GM12878 (cell line): ENCODE data around the gene NHLRC3. TPM values are rescaled to one million over a fixed set of nuclear protein-coding genes. Genes with fewer than 3 reads are reported as not detected.

Experiments
- ATAC-seq: fragments of 200-7000 bp; cut with Tn5 transposase; 3 replicates; pipeline ENCODE4 v1.9.1; 2020; ENCODE audit warnings: mild to moderate bottlenecking, moderate library complexity
- BruUV-seq: library from RNA; stranded (reverse); fragments of 400-500 nt; replicated peaks from 2 replicates; lab custom pipeline; 2021; lab: Mats Ljungman, UMichigan
- CTCF ChIA-PET: fragments of 300-600 bp; sonication (Branson Sonifier 250); formaldehyde crosslinking; extraction: SDS; loops from one replicate; lab custom pipeline; 2021; ENCODE audit warnings: inconsistent platforms; lab: Yijun Ruan, JAX
- POLR2A ChIA-PET: fragments of 350-600 bp; formaldehyde crosslinking; extraction: SDS; loops from one replicate; lab custom pipeline; 2021; ENCODE audit warnings: inconsistent platforms; lab: Charles Lee
- RAD21 ChIA-PET: fragments of 300-600 bp; sonication (Branson Sonifier 250); formaldehyde crosslinking; loops from one replicate; lab custom pipeline; 2023; ENCODE audit warnings: antibody characterized with exemption; ENCODE audit not compliant: unreplicated experiment; lab: Charles Lee
- SMC1A ChIA-PET: fragments of 300-600 bp; sonication (Branson Sonifier 250); formaldehyde crosslinking; loops from one replicate; lab custom pipeline; 2023; ENCODE audit not compliant: unreplicated experiment, uncharacterized antibody; lab: Charles Lee
- DNase-seq: peaks from one replicate; pipeline ENCODE4 v3.0.0-alpha.2; 2011; ENCODE audit warnings: low read depth, low spot score
- FAIRE-seq: peaks from 3 replicates; lab custom pipeline; 2011; peaks lifted over from hg19 to GRCh38; lab: Jason Lieb, UNC
- H2AFZ ChIP-seq: 2 replicates; pipeline ENCODE4 v1.6.0; 2011; ENCODE audit warnings: low read depth, low read length, control low read depth; ENCODE audit not compliant: control insufficient read depth
- H3K27ac ChIP-seq: 2 replicates; pipeline ENCODE4 v1.5.1; 2011; ENCODE audit warnings: control low read depth; ENCODE audit not compliant: control insufficient read depth, insufficient read depth
- H3K27me3 ChIP-seq, 2 experiments: replicated peaks in 1 of 2; 2 replicates each; pipeline versions ENCODE4 v1.6.0 to v1.6.1; 2011; ENCODE audit warnings: low read length in 1 of 2; ENCODE audit not compliant: control insufficient read depth in 2 of 2, insufficient read depth in 2 of 2
- H3K36me3 ChIP-seq, 2 experiments: 2 replicates each; pipeline ENCODE4 v1.5.1; 2011; ENCODE audit warnings: low read length in 1 of 2; ENCODE audit not compliant: control insufficient read depth in 2 of 2, insufficient read depth in 2 of 2
- H3K4me1 ChIP-seq: 2 replicates; pipeline ENCODE4 v1.6.1; 2011; ENCODE audit warnings: mild to moderate bottlenecking, low read length, moderate library complexity, mixed read lengths; ENCODE audit not compliant: control insufficient read depth, insufficient read depth
- H3K4me2 ChIP-seq: 2 replicates; pipeline ENCODE4 v1.6.0; 2011; ENCODE audit warnings: control low read depth; ENCODE audit not compliant: control insufficient read depth, insufficient read depth
- H3K4me3 ChIP-seq: fragments of 200-600 bp; sonication (generic); 2 replicates; pipeline ENCODE4 v1.5.1; 2016
- H3K79me2 ChIP-seq: 2 replicates; pipeline ENCODE4 v1.6.0; 2011; ENCODE audit warnings: low read length; ENCODE audit not compliant: control insufficient read depth, insufficient read depth
- H3K9ac ChIP-seq: 2 replicates; pipeline ENCODE4 v1.8.0; 2011; ENCODE audit warnings: low read length, control low read depth, mixed read lengths; ENCODE audit not compliant: control insufficient read depth, insufficient read depth
- H3K9me3 ChIP-seq: replicated peaks from 3 replicates; pipeline ENCODE4 v1.5.1; 2011; ENCODE audit warnings: mild to moderate bottlenecking, low read length; ENCODE audit not compliant: control insufficient read depth, insufficient read depth
- H4K20me1 ChIP-seq: 2 replicates; pipeline ENCODE4 v1.6.0; 2011; ENCODE audit not compliant: control insufficient read depth, insufficient read depth
- CREB1 ChIP-seq: IDR thresholded peaks from 2 replicates; pipeline ENCODE4 v1.6.1; 2012; ENCODE audit warnings: low read depth, mild to moderate bottlenecking, inconsistent platforms
- CTCF ChIP-seq, 3 experiments: IDR thresholded peaks in 2 of 3; conservative IDR thresholded peaks in 1 of 3; 2 replicates each; pipeline ENCODE4 v1.5.1; 2011; ENCODE audit warnings: low read depth in 3 of 3, low read length in 3 of 3, mild to moderate bottlenecking in 3 of 3, control low read depth in 2 of 3, moderate library complexity in 2 of 3, inconsistent platforms in 1 of 3, mixed read lengths in 1 of 3; ENCODE audit not compliant: control insufficient read depth in 2 of 3, insufficient read depth in 1 of 3; ENCODE audit errors: extremely low read depth in 1 of 3
- JUNB ChIP-seq: IDR thresholded peaks from 2 replicates; pipeline ENCODE4 v1.6.1; 2016; ENCODE audit warnings: antibody characterized with exemption, mild to moderate bottlenecking
- WGBS: methylation state at CpG from one replicate; pipeline ENCODE4 v1.1.6; 2016; ENCODE audit warnings: low lambda C conversion rate; ENCODE audit not compliant: insufficient replicate concordance, insufficient coverage; ENCODE audit errors: missing lambda C conversion rate; 5-methylcytosine and 5-hydroxymethylcytosine counted together
- in situ Hi-C: fragments of 300-500 bp; cut with MboI; formaldehyde crosslinking; loops from 9 replicates; pipeline ENCODE4 v1.14.3; 2018; ENCODE audit warnings: mixed read lengths
- intact Hi-C: fragments of 100-400 bp; cut with micrococcal nuclease; formaldehyde crosslinking; loops from one replicate; pipeline ENCODE4 v1.14.2; 2022; ENCODE audit not compliant: unreplicated experiment
- polyA plus RNA-seq, 11 experiments: library from polyadenylated mRNA; depleted of rRNA in 4 of 11; unstranded in 6 of 11; stranded (reverse) in 5 of 11; fragments of >200 nt; fragmentation: Nextera tagmentation in 4 of 11; fragmentation: Illumina TruSeq in 1 of 11; extraction: Ambion mirVana in 4 of 11; extraction: Trizol in 1 of 11; gene quantifications; 1 replicate in 1 of 11; 2 replicates in 10 of 11; pipeline versions ENCODE4 v1.2.1 to v1.2.3, GENCODE V29; 2011 to 2016; ENCODE audit warnings: inconsistent platforms in 2 of 11, missing spikeins in 2 of 11, low read depth in 1 of 11
- total RNA-seq, 4 experiments: library from RNA; depleted of rRNA in 3 of 4; stranded (reverse); fragments of >200 nt in 3 of 4; fragmentation: Illumina TruSeq in 1 of 4; extraction: Trizol in 1 of 4; gene quantifications; 2 replicates each; pipeline versions ENCODE4 v1.2.1 to v1.2.3, GENCODE V29; 2013 to 2021
- TF ChIP-seq, protein P1 (sequence below): fragments of 450-650 bp; IDR thresholded peaks from 2 replicates; pipeline ENCODE4 v1.6.1; 2016; ENCODE audit warnings: mild to moderate bottlenecking, moderate library complexity, borderline replicate concordance
- TF ChIP-seq, protein P2 (sequence below): IDR thresholded peaks from 2 replicates; pipeline ENCODE4 v1.6.1; 2012; ENCODE audit warnings: improper control_type of control experiment, low read depth, low read length; ENCODE audit not compliant: insufficient replicate concordance

NHLRC3 gene
- total and polyA plus RNA-seq, 10 of the 15 experiments (the other 5 are each of a cell fraction or from before 2014, with no cell fraction given): 8.3 to 38.0 (median 18.9) TPM

- TF ChIP-seq, protein P1, sequence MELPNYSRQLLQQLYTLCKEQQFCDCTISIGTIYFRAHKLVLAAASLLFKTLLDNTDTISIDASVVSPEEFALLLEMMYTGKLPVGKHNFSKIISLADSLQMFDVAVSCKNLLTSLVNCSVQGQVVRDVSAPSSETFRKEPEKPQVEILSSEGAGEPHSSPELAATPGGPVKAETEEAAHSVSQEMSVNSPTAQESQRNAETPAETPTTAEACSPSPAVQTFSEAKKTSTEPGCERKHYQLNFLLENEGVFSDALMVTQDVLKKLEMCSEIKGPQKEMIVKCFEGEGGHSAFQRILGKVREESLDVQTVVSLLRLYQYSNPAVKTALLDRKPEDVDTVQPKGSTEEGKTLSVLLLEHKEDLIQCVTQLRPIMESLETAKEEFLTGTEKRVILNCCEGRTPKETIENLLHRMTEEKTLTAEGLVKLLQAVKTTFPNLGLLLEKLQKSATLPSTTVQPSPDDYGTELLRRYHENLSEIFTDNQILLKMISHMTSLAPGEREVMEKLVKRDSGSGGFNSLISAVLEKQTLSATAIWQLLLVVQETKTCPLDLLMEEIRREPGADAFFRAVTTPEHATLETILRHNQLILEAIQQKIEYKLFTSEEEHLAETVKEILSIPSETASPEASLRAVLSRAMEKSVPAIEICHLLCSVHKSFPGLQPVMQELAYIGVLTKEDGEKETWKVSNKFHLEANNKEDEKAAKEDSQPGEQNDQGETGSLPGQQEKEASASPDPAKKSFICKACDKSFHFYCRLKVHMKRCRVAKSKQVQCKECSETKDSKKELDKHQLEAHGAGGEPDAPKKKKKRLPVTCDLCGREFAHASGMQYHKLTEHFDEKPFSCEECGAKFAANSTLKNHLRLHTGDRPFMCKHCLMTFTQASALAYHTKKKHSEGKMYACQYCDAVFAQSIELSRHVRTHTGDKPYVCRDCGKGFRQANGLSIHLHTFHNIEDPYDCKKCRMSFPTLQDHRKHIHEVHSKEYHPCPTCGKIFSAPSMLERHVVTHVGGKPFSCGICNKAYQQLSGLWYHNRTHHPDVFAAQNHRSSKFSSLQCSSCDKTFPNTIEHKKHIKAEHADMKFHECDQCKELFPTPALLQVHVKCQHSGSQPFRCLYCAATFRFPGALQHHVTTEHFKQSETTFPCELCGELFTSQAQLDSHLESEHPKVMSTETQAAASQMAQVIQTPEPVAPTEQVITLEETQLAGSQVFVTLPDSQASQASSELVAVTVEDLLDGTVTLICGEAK: no peak
- TF ChIP-seq JUNB (peak; percentile 32; the same call in 1 of the 2 replicates), CREB1 (no peak)
Observed at GRCh38 chr13:39044536-39044935, 6.3 kb downstream of the NHLRC3 start (continued).

DNA sequence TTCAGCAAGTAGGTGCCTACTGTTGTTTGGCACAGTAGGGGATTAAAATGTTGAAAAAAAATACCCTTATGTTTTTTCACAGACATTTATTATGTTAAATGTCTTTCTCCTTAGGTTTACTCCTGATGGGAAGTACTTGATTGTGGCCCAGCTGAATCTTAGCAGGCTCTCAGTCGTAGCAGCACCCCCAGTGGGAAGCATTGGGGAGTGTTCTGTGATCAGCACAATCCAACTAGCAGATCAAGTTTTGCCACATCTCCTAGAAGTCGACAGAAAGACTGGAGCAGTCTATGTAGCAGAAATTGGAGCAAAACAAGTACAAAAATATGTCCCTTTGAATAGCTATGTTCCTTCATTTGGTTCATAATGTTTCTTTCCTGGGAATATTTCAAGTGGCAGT lies 9.3 kb downstream of the NHLRC3 start:
- in situ Hi-C loops (loop anchor here (5.0 kb wide), 1 partner anchor 565 kb away; no protein-coding TSS in a partner anchor), intact Hi-C loops (no loop called here)
- Histone ChIP-seq H3K27me3 (no peaks in the 10 kb centered on the region), H4K20me1 (no peaks in the 10 kb centered on the region), H3K36me3 (0 out of 4 replicates have a peak, but pooled peaks cover 0 to 6% of the 10 kb centered on the region in 2 experiments)
- ChIA-PET CTCF (interaction anchor here (1.2 to 2.2 kb wide), 4 partner anchors 29 to 565 kb away, joined by 3 to 8 read pairs (median 6); no protein-coding TSS in a partner anchor), SMC1A (interaction anchor here (0.8 to 2.2 kb wide), 6 partner anchors 10 to 569 kb away, joined by 3 to 11 read pairs (median 3); partner anchors contain the start of genes NHLRC3 and PROSER1), RAD21 (interaction anchor here (1.1 to 1.2 kb wide), 2 partner anchors 31 to 212 kb away, joined by 3 to 4 read pairs; no protein-coding TSS in a partner anchor)
- no TSS peak for BruUV-seq
- peak in 1 of 3 experiments; percentile 12; a peak in 1 of 6 replicates for TF ChIP-seq CTCF (IDR thresholded peaks at IDR 0.05 in 2 of 3, conservative IDR thresholded peaks at IDR 0.05 in 1 of 3; ENCODE audit: control insufficient read depth in 2 of 3, extremely low read depth in 1 of 3, insufficient read depth in 1 of 3, low read depth in 3 of 3, low read length in 3 of 3)
- TF ChIP-seq, protein P2, sequence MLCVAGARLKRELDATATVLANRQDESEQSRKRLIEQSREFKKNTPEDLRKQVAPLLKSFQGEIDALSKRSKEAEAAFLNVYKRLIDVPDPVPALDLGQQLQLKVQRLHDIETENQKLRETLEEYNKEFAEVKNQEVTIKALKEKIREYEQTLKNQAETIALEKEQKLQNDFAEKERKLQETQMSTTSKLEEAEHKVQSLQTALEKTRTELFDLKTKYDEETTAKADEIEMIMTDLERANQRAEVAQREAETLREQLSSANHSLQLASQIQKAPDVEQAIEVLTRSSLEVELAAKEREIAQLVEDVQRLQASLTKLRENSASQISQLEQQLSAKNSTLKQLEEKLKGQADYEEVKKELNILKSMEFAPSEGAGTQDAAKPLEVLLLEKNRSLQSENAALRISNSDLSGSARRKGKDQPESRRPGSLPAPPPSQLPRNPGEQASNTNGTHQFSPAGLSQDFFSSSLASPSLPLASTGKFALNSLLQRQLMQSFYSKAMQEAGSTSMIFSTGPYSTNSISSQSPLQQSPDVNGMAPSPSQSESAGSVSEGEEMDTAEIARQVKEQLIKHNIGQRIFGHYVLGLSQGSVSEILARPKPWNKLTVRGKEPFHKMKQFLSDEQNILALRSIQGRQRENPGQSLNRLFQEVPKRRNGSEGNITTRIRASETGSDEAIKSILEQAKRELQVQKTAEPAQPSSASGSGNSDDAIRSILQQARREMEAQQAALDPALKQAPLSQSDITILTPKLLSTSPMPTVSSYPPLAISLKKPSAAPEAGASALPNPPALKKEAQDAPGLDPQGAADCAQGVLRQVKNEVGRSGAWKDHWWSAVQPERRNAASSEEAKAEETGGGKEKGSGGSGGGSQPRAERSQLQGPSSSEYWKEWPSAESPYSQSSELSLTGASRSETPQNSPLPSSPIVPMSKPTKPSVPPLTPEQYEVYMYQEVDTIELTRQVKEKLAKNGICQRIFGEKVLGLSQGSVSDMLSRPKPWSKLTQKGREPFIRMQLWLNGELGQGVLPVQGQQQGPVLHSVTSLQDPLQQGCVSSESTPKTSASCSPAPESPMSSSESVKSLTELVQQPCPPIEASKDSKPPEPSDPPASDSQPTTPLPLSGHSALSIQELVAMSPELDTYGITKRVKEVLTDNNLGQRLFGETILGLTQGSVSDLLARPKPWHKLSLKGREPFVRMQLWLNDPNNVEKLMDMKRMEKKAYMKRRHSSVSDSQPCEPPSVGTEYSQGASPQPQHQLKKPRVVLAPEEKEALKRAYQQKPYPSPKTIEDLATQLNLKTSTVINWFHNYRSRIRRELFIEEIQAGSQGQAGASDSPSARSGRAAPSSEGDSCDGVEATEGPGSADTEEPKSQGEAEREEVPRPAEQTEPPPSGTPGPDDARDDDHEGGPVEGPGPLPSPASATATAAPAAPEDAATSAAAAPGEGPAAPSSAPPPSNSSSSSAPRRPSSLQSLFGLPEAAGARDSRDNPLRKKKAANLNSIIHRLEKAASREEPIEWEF: no peak
- TF ChIP-seq, all 136 proteins: peak for 1
- H3K4me2 ChIP-seq: no peak overlapping the region
- 67% methylated on average over 2 of the region's 2 CpGs for WGBS
- POLR2A ChIA-PET: interaction anchor here (1.1 to 1.2 kb wide), 2 partner anchors 9 to 212 kb away, joined by 3 to 6 read pairs; partner anchors contain the start of gene NHLRC3
- no peaks in the 10 kb centered on the region for H3K79me2 ChIP-seq
- ATAC-seq (peak; percentile 22; the same call in 1 of the 3 replicates), FAIRE-seq (no peak), DNase-seq (no peak)
- no peak overlapping the region for H3K4me3 ChIP-seq
- H3K9me3 ChIP-seq: no peaks in the 10 kb centered on the region
- no peak overlapping the region for H2AFZ ChIP-seq
- no peak overlapping the region for H3K27ac ChIP-seq
- H3K4me1 ChIP-seq: peaks cover 14% of the 10 kb centered on the region
- no peak overlapping the region for H3K9ac ChIP-seq
